COLO668 (cell line): ENCODE data around the gene HNRNPDL.
A peak's percentile ranks its signal among the peaks of the same experiment; 100 is the strongest.
"Not testable (repeated sequence)": the region's sequence is repeated elsewhere in the genome, so short reads cannot be mapped to it uniquely, and the experiment has no call there.

Source experiments
- DNase-seq: peaks from one replicate; lab custom pipeline; 2025; ENCODE audit not compliant: unreplicated experiment; lab: John Stamatoyannopoulos, UW

The HNRNPDL gene

GRCh38 chr4:82433791-82434190, 3.5 kb upstream of the HNRNPDL start:
- no peak for DNase-seq

- no peak for DNase-seq
These were observed 2.3 kb upstream of the HNRNPDL start for GRCh38 chr4:82432596-82432995.

- DNase-seq, result no peak
These were observed 1.6 kb upstream of the HNRNPDL start for GRCh38 chr4:82431831-82432230.

GRCh38 chr4:82430964-82431745, 893 bp upstream of the HNRNPDL start:
- DNase-seq, result peak; percentile 83

- DNase-seq, result no peak
These were observed 502 bp downstream of the HNRNPDL start for GRCh38 chr4:82429728-82430192.

- DNase-seq, result peak; percentile 95
These were observed 1.1 kb downstream of the HNRNPDL start for GRCh38 chr4:82428969-82429727.

- no peak for DNase-seq
These were observed 1.7 kb downstream of the HNRNPDL start for GRCh38 chr4:82428526-82428968.

GRCh38 chr4:82425478-82425877, 4.8 kb downstream of the HNRNPDL start:
- DNase-seq, result no peak

- DNase-seq, result no peak
These were observed 6.8 kb downstream of the HNRNPDL start for GRCh38 chr4:82423245-82424054.

- no peak for DNase-seq
These were observed 7.6 kb downstream of the HNRNPDL start for GRCh38 chr4:82422616-82423015.

GRCh38 chr4:82421796-82422560, 8.3 kb downstream of the HNRNPDL start:
- DNase-seq, result no peak

GRCh38 chr4:82419451-82419850, 10.8 kb downstream of the HNRNPDL start:
- no peak for DNase-seq

GRCh38 chr4:82415922-82416365, 14.3 kb downstream of the HNRNPDL start:
- no peak for DNase-seq

- not testable (repeated sequence) for DNase-seq
These were observed 15.2 kb downstream of the HNRNPDL start for GRCh38 chr4:82415061-82415460.

GRCh38 chr4:82403725-82404124, 26.5 kb downstream of the HNRNPDL start:
- no peak for DNase-seq

- no peak for DNase-seq
These were observed 28.0 kb downstream of the HNRNPDL start for GRCh38 chr4:82402196-82402775.

GRCh38 chr4:82401600-82401999, 28.7 kb downstream of the HNRNPDL start:
- DNase-seq, result no peak

GRCh38 chr4:82398263-82398662, 32.0 kb downstream of the HNRNPDL start:
- no peak for DNase-seq

- no peak for DNase-seq
These were observed 32.7 kb downstream of the HNRNPDL start for GRCh38 chr4:82397527-82397926.

- DNase-seq, result peak; percentile 17
These were observed 35.4 kb downstream of the HNRNPDL start for GRCh38 chr4:82394896-82395295.
